Measurements from ENCODE around the gene KPNA4.

Gene KPNA4

GRCh38 chr3:160450846-160451245, 114.5 kb downstream of the KPNA4 start:
- DNase-seq (ENCODE audit: low spot score): no peak

- DNase-seq (ENCODE audit: low spot score): peak; percentile 90
These were observed 115.5 kb downstream of the KPNA4 start, which contains the start of gene TRIM59 for GRCh38 chr3:160449636-160450598. Gene TRIM59, minus strand, starts transcription at chr3:160449786. Its CDS starts 10,603 bp downstream, at chr3:160439183.

- peak; percentile 64 for DNase-seq (ENCODE audit: low spot score)
These were observed 116.3 kb downstream of the KPNA4 start for GRCh38 chr3:160448845-160449635.

- DNase-seq (ENCODE audit: low spot score): no peak
These were observed 117.8 kb downstream of the KPNA4 start for GRCh38 chr3:160447544-160447943.

- no peak for DNase-seq (ENCODE audit: low spot score)
These were observed 118.8 kb downstream of the KPNA4 start for GRCh38 chr3:160446522-160447056.

GRCh38 chr3:160445854-160446253, 119.5 kb downstream of the KPNA4 start:
- DNase-seq (ENCODE audit: low spot score): no peak

Data from HuH-7.5 (cell line).